ENCODE results near the gene SLC25A29. TPM values are rescaled to one million over a fixed set of nuclear protein-coding genes. Genes with fewer than 3 reads are reported as not detected.

The SLC25A29 gene
- total and polyA plus RNA-seq, 2 of the 8 experiments (the other 6 are each of a cell fraction or from before 2014, with no cell fraction given), result 135 to 177 TPM

GRCh38 chr14:100333827-100334226, 27.6 kb upstream of the SLC25A29 start:
- ChIA-PET POLR2A (ENCODE audit: partially characterized antibody) (interaction anchor here (0.6 to 14.6 kb wide), 8 partner anchors 12 to 1534 kb away, joined by 3 to 129 read pairs (median 4); partner anchors contain the start of gene SLC25A29), CTCF (ENCODE audit: partially characterized antibody) (interaction anchor here (0.6 to 0.7 kb wide), 2 partner anchors 10 to 82 kb away, joined by 3 read pairs; no protein-coding TSS in a partner anchor)
- no peak overlapping the region for H2AFZ ChIP-seq (ENCODE audit: low read length)
- H3K18ac ChIP-seq (ENCODE audit: extremely low read depth, low read length), result no peak overlapping the region
- no peak overlapping the region for H4K8ac ChIP-seq (ENCODE audit: extremely low read depth, insufficient read depth, low read length)
- no peak overlapping the region for H4K5ac ChIP-seq (ENCODE audit: insufficient read length, low read depth, low read length)
- H4K91ac ChIP-seq (replicated peaks; ENCODE audit: insufficient read length, low read length), result no peak overlapping the region
- no peak overlapping the region for H3K14ac ChIP-seq (ENCODE audit: insufficient read length)
- no peak for TF ChIP-seq RFX5 (IDR thresholded peaks at IDR 0.05; ENCODE audit: borderline replicate concordance, low read depth, low read length)
- TF ChIP-seq NRF1 (IDR thresholded peaks at IDR 0.05; ENCODE audit: low read depth, low read length), result no peak
- no peak for TF ChIP-seq FOSL1 (IDR thresholded peaks at IDR 0.05; ENCODE audit: insufficient read depth, low read depth, low read length)
- no peak for TF ChIP-seq EGR1 (IDR thresholded peaks at IDR 0.05; ENCODE audit: borderline replicate concordance, low read depth, low read length)
- no peak for TF ChIP-seq POLR2A (IDR thresholded peaks at IDR 0.05; ENCODE audit: control extremely low read depth in 1 of 2, low read depth in 2 of 2, low read length in 2 of 2)
- no peak for TF ChIP-seq BCL11A (IDR thresholded peaks at IDR 0.05; ENCODE audit: low read depth in 2 of 2, low read length in 2 of 2)
- no peak for TF ChIP-seq TAF7 (optimal IDR thresholded peaks at IDR 0.05; ENCODE audit: borderline replicate concordance, low read depth, low read length)
- no peak for DNase-seq (ENCODE audit: low read depth in 1 of 2, low spot score in 2 of 2)
- H2BK5ac ChIP-seq (ENCODE audit: low read depth, low read length), result no peak overlapping the region
- H3K23me2 ChIP-seq (ENCODE audit: low read depth, low read length), result no peaks in the 10 kb centered on the region
- H3K9ac ChIP-seq (replicated peaks in 1 of 4; ENCODE audit: extremely low read depth in 1 of 4, low read depth in 3 of 4, low read length in 3 of 4), result no peak overlapping the region
- no peak for FAIRE-seq
- no peak overlapping the region for H3K27ac ChIP-seq (ENCODE audit: low read depth, low read length)
- H2BK120ac ChIP-seq (replicated peaks; ENCODE audit: low read depth, low read length), result no peak overlapping the region
- no peaks in the 10 kb centered on the region for H3K79me1 ChIP-seq (ENCODE audit: low read depth, low read length)
- H3K4me1 ChIP-seq (replicated peaks in 1 of 4; ENCODE audit: control insufficient read depth in 3 of 4, insufficient read depth in 4 of 4, low read length in 3 of 4), result 0 out of 7 replicates have a peak, but pooled peaks cover 0 to 4% (median 0%) of the 10 kb centered on the region in 4 experiments
- H3K79me2 ChIP-seq (ENCODE audit: control insufficient read depth in 1 of 2, insufficient read depth in 2 of 2, low read length in 2 of 2), result no peaks in the 10 kb centered on the region
- H3K4me3 ChIP-seq (ENCODE audit: extremely low read depth in 1 of 4, insufficient read depth in 2 of 4, low read depth in 3 of 4, low read length in 4 of 4), result no peak overlapping the region
- H2AK5ac ChIP-seq (ENCODE audit: low read depth, low read length), result no peak overlapping the region
- H3K56ac ChIP-seq (replicated peaks; ENCODE audit: insufficient read length, low read depth, low read length), result no peak overlapping the region
- no peak overlapping the region for H3K23ac ChIP-seq (ENCODE audit: insufficient read length)
- no peak overlapping the region for H3K4ac ChIP-seq (replicated peaks; ENCODE audit: insufficient read length, low read depth, low read length)
- H2BK20ac ChIP-seq (ENCODE audit: low read length), result no peak overlapping the region
- 86% methylated on average over 7 of the region's 7 CpGs; no CpG with 5 or more reads in 1 of the 2 experiments for WGBS, 2 experiments (ENCODE audit: extremely low coverage in 1 of 2, insufficient coverage in 1 of 2, insufficient read length in 1 of 2, insufficient replicate concordance in 2 of 2, low coverage in 1 of 2, low lambda C conversion rate in 2 of 2, missing lambda C conversion rate in 1 of 2)
- no peak overlapping the region for H3K4me2 ChIP-seq (ENCODE audit: insufficient read depth in 1 of 2, low read depth in 2 of 2, low read length in 2 of 2)
- no peaks in the 10 kb centered on the region for H3K27me3 ChIP-seq (replicated peaks in 1 of 4; ENCODE audit: control insufficient read depth in 3 of 4, extremely low read depth in 1 of 4, insufficient read depth in 3 of 4, low read length in 3 of 4)
- H3K9me3 ChIP-seq (ENCODE audit: insufficient read depth in 2 of 2, low read depth in 1 of 2, low read length in 1 of 2), result no peaks in the 10 kb centered on the region
- H4K20me1 ChIP-seq (replicated peaks in 1 of 2; ENCODE audit: control insufficient read depth in 1 of 2, insufficient read depth in 2 of 2, low read length in 2 of 2), result peaks cover 0 to 4% of the 10 kb centered on the region in 2 experiments
- H2BK15ac ChIP-seq (ENCODE audit: low read length), result no peak overlapping the region
- peaks cover 8 to 42% (median 15%) of the 10 kb centered on the region in 4 experiments; a peak in 6 of 8 replicates for H3K36me3 ChIP-seq (ENCODE audit: control insufficient read depth in 2 of 4, insufficient read depth in 4 of 4, low read length in 3 of 4)
- no peak overlapping the region for H2BK12ac ChIP-seq (ENCODE audit: low read depth, low read length)

Data from H1 (cell line).